GM12892 (cell line): Measurements from ENCODE around the gene KRT32.

Experiments
- POLR2A ChIP-seq: IDR thresholded peaks from 2 replicates; pipeline ENCODE4 v1.6.1; 2011; ENCODE audit warnings: low read depth, low read length, control low read depth
- POLR2AphosphoS5 ChIP-seq: IDR thresholded peaks from 2 replicates; pipeline ENCODE4 v1.6.1; 2011; ENCODE audit warnings: low read depth, low read length, control low read depth

- TF ChIP-seq POLR2AphosphoS5 (no peak), POLR2A (no peak)
These were observed 33.1 kb upstream of the KRT32 start for GRCh38 chr17:41500131-41500911.
